Choroid plexus epithelial cell (primary cell): ENCODE data around the gene PLEKHG3.

Experiments
- DNase-seq: peaks from one replicate; pipeline ENCODE4 v3.0.0-alpha.2; 2010; ENCODE audit warnings: low read depth
- H3K4me3 ChIP-seq: 2 replicates; pipeline ENCODE4 v1.5.1; 2011; ENCODE audit warnings: low read depth, mild to moderate bottlenecking, control low read depth, low read length, moderate library complexity
- CTCF ChIP-seq: conservative IDR thresholded peaks from 2 replicates; pipeline ENCODE4 v1.5.1; 2011; ENCODE audit warnings: low read depth, mild to moderate bottlenecking, control low read depth, inconsistent platforms, low read length, moderate library complexity

PLEKHG3 gene

DNA sequence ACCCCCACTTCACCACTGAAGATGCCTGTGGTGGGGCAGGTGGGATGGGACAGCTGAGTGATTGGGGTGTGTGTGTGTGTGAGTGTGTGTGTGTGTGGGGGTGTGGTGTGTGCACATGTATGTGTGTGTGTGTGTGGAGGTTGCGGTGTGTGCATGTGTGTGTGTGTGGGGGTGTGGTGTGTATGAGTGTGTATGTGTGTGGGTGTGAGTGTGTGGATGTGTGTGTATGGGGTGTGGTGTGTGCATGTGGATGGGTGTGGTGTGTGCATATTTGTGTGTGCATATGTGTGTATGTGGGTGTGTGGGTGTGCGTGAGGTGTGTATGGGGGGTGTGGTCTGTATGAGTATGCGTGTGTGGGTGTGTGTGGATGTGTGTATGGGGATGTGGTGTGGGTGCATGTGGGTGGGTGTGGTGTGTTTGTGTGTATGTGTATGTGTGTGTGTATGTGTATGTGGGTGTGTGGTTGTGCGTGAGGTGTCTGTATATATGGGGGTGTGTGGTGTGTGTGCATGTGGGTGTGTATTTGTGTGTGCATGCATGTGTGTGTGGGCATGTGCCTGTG, 61.6 kb downstream of the PLEKHG3 start:
- TF ChIP-seq CTCF: no peak
- no peak overlapping the region for H3K4me3 ChIP-seq
- no peak for DNase-seq

DNA sequence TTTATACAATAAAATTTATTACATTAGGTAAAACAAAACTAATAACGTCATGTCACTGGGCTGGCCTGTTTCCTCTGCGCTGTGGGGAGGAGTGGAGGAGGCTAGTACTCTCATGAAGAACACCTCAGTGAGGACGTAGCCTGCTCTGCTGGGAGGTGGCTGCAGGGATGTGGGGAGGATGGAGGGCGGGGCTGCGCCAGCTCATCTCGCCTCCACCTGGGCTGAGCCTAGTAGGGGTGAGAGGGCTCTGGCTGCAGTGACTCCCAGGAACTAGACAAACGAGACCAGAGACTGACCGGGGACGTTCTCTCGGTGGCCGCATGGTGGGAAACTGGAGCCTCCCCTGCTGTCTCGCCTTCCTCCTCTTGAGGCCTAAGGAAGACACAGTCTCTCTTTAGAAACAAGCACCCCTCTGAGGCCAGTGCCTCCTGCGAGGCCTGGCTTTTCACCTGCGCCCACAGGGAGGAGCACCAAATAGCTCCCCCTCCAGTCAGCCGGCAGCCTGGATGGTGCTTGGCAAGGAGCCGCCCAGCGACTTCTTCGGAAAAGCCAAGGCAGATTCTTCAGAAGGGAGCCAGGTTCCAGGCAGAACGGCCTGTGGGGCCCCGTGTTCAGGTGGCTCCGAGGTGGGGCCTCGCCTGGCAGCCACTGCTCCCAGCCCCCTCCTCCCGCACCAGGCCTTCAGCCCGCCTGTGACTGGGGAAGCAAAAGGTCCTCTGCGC, 62.4 kb downstream of the PLEKHG3 start:
- TF ChIP-seq CTCF: no peak
- no peak overlapping the region for H3K4me3 ChIP-seq
- no peak for DNase-seq

DNA sequence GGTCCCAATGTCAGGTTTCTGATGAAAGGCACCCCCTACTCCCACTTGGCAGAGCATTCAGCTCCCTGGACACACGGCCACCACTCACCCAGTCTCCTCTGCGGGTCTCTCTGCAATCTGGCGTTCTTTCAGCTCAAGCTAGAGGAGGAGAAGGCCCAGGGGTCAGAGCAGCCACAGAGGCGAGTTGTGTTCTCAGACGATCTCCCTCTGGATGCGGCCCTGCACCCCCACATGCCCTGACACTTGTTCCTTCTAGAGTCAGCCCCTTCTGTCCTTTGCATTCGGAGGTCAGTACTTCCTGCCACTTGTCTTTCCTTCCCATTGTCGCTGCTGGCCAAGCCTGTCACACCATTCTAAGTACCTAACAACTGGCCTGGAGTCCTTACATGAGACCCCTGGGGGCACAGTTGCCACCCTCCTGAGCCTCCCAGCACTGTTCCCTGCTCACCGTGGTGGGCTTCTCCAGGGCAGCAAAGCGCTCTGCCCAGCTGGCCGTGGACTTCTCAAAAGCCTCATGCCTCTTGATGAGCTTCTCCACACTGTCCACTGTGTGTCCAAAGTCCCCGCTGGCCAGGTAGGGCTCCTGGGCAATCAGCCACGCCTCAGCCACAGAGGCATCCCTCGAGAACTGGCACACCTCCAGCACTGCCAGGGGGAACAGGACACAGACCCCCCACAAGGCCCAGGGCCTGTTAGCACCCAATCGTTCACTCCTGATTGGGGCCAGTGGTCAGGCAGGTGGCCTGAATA, 63.2 kb downstream of the PLEKHG3 start:
- H3K4me3 ChIP-seq: no peak overlapping the region
- no peak for TF ChIP-seq CTCF
- DNase-seq: no peak

- H3K4me3 ChIP-seq: no peak overlapping the region
- no peak for TF ChIP-seq CTCF
- DNase-seq: no peak
These were observed 64.3 kb downstream of the PLEKHG3 start for GRCh38 chr14:64768401-64769095.

- no peak for DNase-seq
- no peak for TF ChIP-seq CTCF
- no peak overlapping the region for H3K4me3 ChIP-seq
These were observed 65.1 kb downstream of the PLEKHG3 start for GRCh38 chr14:64769096-64770020.

- no peak for DNase-seq
- no peak for TF ChIP-seq CTCF
- no peak overlapping the region for H3K4me3 ChIP-seq
These were observed 66.5 kb downstream of the PLEKHG3 start for GRCh38 chr14:64770751-64771150.
